NCI-H146 treated with DMSO at 0.1 percent for 48 hours (cell line): ENCODE results near the gene CHRNA1.
"Not testable (repeated sequence)": the region's sequence is repeated elsewhere in the genome, so short reads cannot be mapped to it uniquely, and the experiment has no call there.

ENCODE experiments used
- DNase-seq: peaks from one replicate; lab custom pipeline; 2025; ENCODE audit not compliant: unreplicated experiment; lab: John Stamatoyannopoulos, UW

The CHRNA1 gene

GRCh38 chr2:174718591-174718990, 45.7 kb downstream of the CHRNA1 start:
- DNase-seq: no peak

GRCh38 chr2:174717916-174718315, 46.4 kb downstream of the CHRNA1 start:
- DNase-seq: no peak

- no peak for DNase-seq
Measured at GRCh38 chr2:174717273-174717672, 47.0 kb downstream of the CHRNA1 start.

- no peak for DNase-seq
Measured at GRCh38 chr2:174716785-174717184, 47.5 kb downstream of the CHRNA1 start.

GRCh38 chr2:174713686-174714085, 50.6 kb downstream of the CHRNA1 start:
- DNase-seq: no peak

- DNase-seq: no peak
Measured at GRCh38 chr2:174711206-174711605, 53.1 kb downstream of the CHRNA1 start.

- DNase-seq: not testable (repeated sequence)
Measured at GRCh38 chr2:174709416-174710004, 54.8 kb downstream of the CHRNA1 start.

- no peak for DNase-seq
Measured at GRCh38 chr2:174708713-174709112, 55.6 kb downstream of the CHRNA1 start.

GRCh38 chr2:174705321-174705720, 59.0 kb downstream of the CHRNA1 start:
- DNase-seq: no peak

GRCh38 chr2:174704642-174705041, 59.6 kb downstream of the CHRNA1 start:
- DNase-seq: no peak

- no peak for DNase-seq
Measured at GRCh38 chr2:174704061-174704460, 60.2 kb downstream of the CHRNA1 start.

GRCh38 chr2:174703430-174703829, 60.8 kb downstream of the CHRNA1 start:
- no peak for DNase-seq

- no peak for DNase-seq
Measured at GRCh38 chr2:174702541-174702940, 61.7 kb downstream of the CHRNA1 start.

- DNase-seq: peak; percentile 22
Measured at GRCh38 chr2:174699993-174700766, 64.1 kb downstream of the CHRNA1 start.
